ENCODE measurements around the gene SEPTIN6. TPM values are rescaled to one million over a fixed set of nuclear protein-coding genes. Genes with fewer than 3 reads are reported as not detected.
"Not testable (repeated sequence)": the region's sequence is repeated elsewhere in the genome, so short reads cannot be mapped to it uniquely, and the experiment has no call there.

The SEPTIN6 gene
- total and polyA plus RNA-seq, 2 of the 13 experiments (the other 11 are each of a cell fraction or from before 2014, with no cell fraction given), result 21.7 to 38.3 TPM

DNA sequence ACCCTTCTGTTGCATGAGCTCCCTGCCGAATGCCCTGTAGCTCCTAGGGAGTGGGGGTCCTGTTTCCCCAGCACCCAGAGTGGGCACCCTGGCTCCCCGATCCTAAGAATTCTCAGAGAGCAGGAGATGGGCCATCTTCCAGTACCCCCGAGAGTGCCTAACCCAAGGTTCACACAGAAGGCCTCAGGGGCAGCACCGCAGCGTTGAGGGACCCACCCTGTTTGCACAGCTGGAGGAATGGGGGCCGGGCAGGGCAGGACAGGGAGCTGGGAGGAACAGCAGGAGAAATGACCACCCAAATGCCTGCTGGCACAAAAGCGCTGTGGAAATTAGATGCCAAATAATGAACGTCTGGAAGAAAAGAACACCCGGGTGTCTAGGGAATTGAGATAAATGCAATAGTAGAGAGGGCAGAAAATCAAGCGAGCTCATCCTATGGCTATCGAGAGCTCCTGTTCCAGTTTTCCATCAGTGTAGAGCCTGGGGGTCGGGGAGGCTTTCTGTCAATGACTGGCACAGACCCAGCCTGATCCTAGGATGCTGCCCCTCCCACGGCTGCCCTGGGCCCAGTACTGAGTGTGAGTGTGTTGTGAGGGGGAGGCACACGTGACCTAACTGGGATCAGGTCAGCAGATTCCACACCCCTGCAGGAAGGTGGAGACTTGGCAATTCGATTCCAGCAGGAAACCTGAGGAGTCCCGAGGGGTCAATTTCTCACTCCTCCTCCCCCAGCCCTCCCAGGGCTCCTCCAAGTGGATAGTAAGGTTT lies 25.7 kb downstream of the SEPTIN6 start:
- H3K36me3 ChIP-seq (replicated peaks in 1 of 2; ENCODE audit: control insufficient read depth in 1 of 2, insufficient read depth in 2 of 2, low read length in 2 of 2), result peaks cover 0 to 13% of the 10 kb centered on the region in 2 experiments; a peak in 1 of 5 replicates
- no peak overlapping the region for H3K4me2 ChIP-seq (ENCODE audit: low read depth, low read length)
- WGBS (ENCODE audit: low lambda C conversion rate), result 92% methylated on average over 13 of the region's 16 CpGs
- ChIA-PET CTCF (ENCODE audit: low intra/inter-chr PET ratio, low total read pairs) (no interaction called here), POLR2A (no interaction called here)
- intact Hi-C loops (cut with micrococcal nuclease; ENCODE audit: unreplicated experiment) (no loop called here), in situ Hi-C loops (cut with HindIII; ENCODE audit: extremely low pct_ligation_motif_present, low pct_unique_long_range_greater_than_20kb) (no loop called here)
- FAIRE-seq (no peak), ATAC-seq (no peak), DNase-seq (ENCODE audit: low spot score) (no peak)
- H3K4me1 ChIP-seq (ENCODE audit: insufficient read depth, low read length), result peaks cover 26% of the 10 kb centered on the region
- no peaks in the 10 kb centered on the region for H3K27me3 ChIP-seq (ENCODE audit: control insufficient read depth in 1 of 2, insufficient read depth in 2 of 2, low read length in 2 of 2)
- H3K9me3 ChIP-seq (ENCODE audit: low read length), result no peaks in the 10 kb centered on the region
- TF ChIP-seq PLRG1 (conservative IDR thresholded peaks at IDR 0.05) (no peak), STAG1 (CRISPR knock-in tag; IDR thresholded peaks at IDR 0.05) (no peak)
- TF ChIP-seq, protein P1, sequence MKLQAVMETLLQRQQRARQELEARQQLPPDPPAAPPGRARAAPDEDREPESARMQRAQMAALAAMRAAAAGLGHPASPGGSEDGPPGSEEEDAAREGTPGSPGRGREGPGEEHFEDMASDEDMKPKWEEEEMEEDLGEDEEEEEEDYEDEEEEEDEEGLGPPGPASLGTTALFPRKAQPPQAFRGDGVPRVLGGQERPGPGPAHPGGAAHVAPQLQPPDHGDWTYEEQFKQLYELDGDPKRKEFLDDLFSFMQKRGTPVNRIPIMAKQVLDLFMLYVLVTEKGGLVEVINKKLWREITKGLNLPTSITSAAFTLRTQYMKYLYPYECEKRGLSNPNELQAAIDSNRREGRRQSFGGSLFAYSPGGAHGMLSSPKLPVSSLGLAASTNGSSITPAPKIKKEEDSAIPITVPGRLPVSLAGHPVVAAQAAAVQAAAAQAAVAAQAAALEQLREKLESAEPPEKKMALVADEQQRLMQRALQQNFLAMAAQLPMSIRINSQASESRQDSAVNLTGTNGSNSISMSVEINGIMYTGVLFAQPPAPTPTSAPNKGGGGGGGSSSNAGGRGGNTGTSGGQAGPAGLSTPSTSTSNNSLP (IDR thresholded peaks at IDR 0.05; ENCODE audit: low read depth, low read length), result no peak
- TF ChIP-seq, protein P2, sequence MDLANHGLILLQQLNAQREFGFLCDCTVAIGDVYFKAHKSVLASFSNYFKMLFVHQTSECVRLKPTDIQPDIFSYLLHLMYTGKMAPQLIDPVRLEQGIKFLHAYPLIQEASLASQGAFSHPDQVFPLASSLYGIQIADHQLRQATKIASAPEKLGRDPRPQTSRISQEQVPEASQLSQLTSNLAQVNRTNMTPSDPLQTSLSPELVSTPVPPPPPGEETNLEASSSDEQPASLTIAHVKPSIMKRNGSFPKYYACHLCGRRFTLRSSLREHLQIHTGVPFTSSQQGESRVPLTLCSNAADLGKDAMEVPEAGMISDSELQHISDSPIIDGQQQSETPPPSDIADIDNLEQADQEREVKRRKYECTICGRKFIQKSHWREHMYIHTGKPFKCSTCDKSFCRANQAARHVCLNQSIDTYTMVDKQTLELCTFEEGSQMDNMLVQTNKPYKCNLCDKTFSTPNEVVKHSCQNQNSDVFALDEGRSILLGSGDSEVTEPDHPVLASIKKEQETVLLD (CRISPR knock-in tag; IDR thresholded peaks at IDR 0.05; ENCODE audit: low read depth), result no peak
- H3K27ac ChIP-seq (ENCODE audit: extremely low read length, insufficient read depth, low read length), result no peak overlapping the region
- no peaks in the 10 kb centered on the region for H3K79me2 ChIP-seq (ENCODE audit: insufficient read depth, low read length)
- no TSS peak for BruUV-seq (replicated peaks)
- no peaks in the 10 kb centered on the region for H4K20me1 ChIP-seq (ENCODE audit: insufficient read depth, low read length)
- no peak overlapping the region for H2AFZ ChIP-seq (ENCODE audit: low read length)
- no peak overlapping the region for H3K4me3 ChIP-seq (replicated peaks in 1 of 3; ENCODE audit: insufficient read depth in 1 of 3, low read depth in 2 of 3, low read length in 3 of 3)
- no peak overlapping the region for H3K9ac ChIP-seq (ENCODE audit: insufficient read depth, low read depth, low read length)

DNA sequence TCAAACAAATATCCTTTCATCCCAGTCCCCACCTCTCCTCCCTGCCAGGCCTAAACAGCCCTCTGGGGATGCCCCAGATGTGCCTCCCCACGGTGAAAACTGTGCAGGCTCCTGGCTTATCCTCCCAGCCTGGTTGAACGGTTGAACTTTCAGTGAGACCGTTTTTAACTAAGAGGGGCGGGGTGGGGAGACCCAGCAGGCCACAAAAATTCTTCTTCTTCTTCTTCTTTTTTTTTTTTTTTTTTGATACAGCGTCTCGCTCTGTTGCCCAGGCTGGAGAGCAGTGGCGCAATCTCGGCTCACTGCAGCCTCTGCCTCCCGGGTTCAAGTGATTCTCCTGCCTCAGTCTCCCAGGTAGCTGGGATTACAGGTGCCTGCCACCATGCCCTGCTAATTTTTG lies 28.1 kb downstream of the SEPTIN6 start:
- FAIRE-seq; intact Hi-C loops (cut with micrococcal nuclease; ENCODE audit: unreplicated experiment); CTCF ChIA-PET (ENCODE audit: low intra/inter-chr PET ratio, low total read pairs); H3K27me3 ChIP-seq (ENCODE audit: control insufficient read depth in 1 of 2, insufficient read depth in 2 of 2, low read length in 2 of 2); H3K79me2 ChIP-seq (ENCODE audit: insufficient read depth, low read length); in situ Hi-C loops (cut with HindIII; ENCODE audit: extremely low pct_ligation_motif_present, low pct_unique_long_range_greater_than_20kb); H4K20me1 ChIP-seq (ENCODE audit: insufficient read depth, low read length); H3K9ac ChIP-seq (ENCODE audit: insufficient read depth, low read depth, low read length); H2AFZ ChIP-seq (ENCODE audit: low read length); H3K27ac ChIP-seq (ENCODE audit: extremely low read length, insufficient read depth, low read length); DNase-seq (ENCODE audit: low spot score); H3K4me2 ChIP-seq (ENCODE audit: low read depth, low read length); ATAC-seq; POLR2A ChIA-PET; H3K4me3 ChIP-seq (replicated peaks in 1 of 3; ENCODE audit: insufficient read depth in 1 of 3, low read depth in 2 of 3, low read length in 3 of 3); H3K9me3 ChIP-seq (ENCODE audit: low read length); BruUV-seq (replicated peaks); H3K36me3 ChIP-seq (replicated peaks in 1 of 2; ENCODE audit: control insufficient read depth in 1 of 2, insufficient read depth in 2 of 2, low read length in 2 of 2): not testable (repeated sequence)
- WGBS (ENCODE audit: low lambda C conversion rate), result 91% methylated on average over 9 of the region's 9 CpGs
- H3K4me1 ChIP-seq (ENCODE audit: insufficient read depth, low read length), result peaks cover 12% of the 10 kb centered on the region

All from HepG2 (cell line).